Keratinocyte (primary cell): ENCODE data around the gene UBXN6.

Experiments used
- CTCF ChIP-seq, 3 experiments: IDR thresholded peaks in 1 of 3; conservative IDR thresholded peaks in 1 of 3; optimal IDR thresholded peaks in 1 of 3; 2 replicates in 2 of 3; 3 replicates in 1 of 3; pipeline versions ENCODE3 to v1.5.1; 2011; ENCODE audit warnings: low read length in 3 of 3, mild to moderate bottlenecking in 3 of 3, moderate library complexity in 2 of 3, control low read depth in 1 of 3, inconsistent platforms in 1 of 3; ENCODE audit not compliant: insufficient read depth in 2 of 3; ENCODE audit errors: extremely low read depth in 1 of 3
- EZH2 ChIP-seq: IDR thresholded peaks from one replicate; pipeline ENCODE4 v1.6.1; 2012; ENCODE audit warnings: inconsistent platforms, mild to moderate bottlenecking, low read length, moderate library complexity

- TF ChIP-seq CTCF (optimal IDR thresholded peaks at IDR 0.05 in 1 of 3, IDR thresholded peaks at IDR 0.05 in 1 of 3, conservative IDR thresholded peaks at IDR 0.05 in 1 of 3; ENCODE audit: extremely low read depth in 1 of 3, insufficient read depth in 2 of 3, low read length in 3 of 3) (no peak), EZH2 (no peak)
These were observed 34.0 kb downstream of the UBXN6 start for GRCh38 chr19:4423416-4424126.
